ENCODE measurements around the gene DKK3.

DNA sequence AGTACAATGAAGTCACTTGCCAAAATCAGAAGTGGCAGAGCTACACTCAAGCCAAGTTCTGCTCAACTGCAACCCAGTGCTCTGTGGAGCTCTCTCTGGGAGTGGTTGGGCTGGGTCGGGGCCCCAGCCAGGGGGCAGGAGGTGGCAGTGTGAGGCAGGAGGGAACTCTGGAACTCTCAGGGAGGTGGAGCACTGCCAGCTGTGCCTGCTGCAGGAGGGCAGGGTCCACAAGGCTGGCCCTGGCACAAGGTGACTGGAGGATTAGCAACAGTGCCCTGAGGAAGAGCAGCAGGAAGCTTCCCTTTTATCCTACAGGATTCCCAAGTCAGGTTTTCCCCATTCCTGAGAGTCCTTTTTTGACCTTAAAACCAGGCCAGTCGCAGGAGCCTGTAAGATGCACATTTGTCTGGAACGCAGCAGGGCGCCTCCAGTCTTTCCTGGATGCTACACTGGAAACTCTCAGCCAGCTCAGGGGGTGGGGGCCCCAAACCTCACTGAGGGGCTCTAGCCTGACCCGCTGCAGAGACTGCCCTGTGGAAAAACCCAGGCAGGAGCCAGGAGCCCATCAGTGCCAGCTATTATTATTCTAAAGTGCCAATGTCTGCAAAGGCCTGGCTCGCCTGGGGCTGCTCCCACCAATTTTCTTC is 31.8 kb downstream of the DKK3 start:
- TF ChIP-seq ZNF558 (CRISPR knock-in tag; IDR thresholded peaks at IDR 0.05; ENCODE audit: borderline replicate concordance) (no peak), ZNF775 (CRISPR knock-in tag; IDR thresholded peaks at IDR 0.05; ENCODE audit: borderline replicate concordance) (no peak)

Data from HepG2 (cell line).